ENCODE measurements around the gene CCM2. TPM values are rescaled to one million over a fixed set of nuclear protein-coding genes. Genes with fewer than 3 reads are reported as not detected.

CCM2 gene
- total and polyA plus RNA-seq, 2 experiments from 2014 or later = 24.9 to 40.1 TPM

- peaks cover 12% of the 10 kb centered on the region for H3K27me3 Mint-ChIP-seq (ENCODE audit: insufficient read depth, low read depth, poor library complexity)
- no peak overlapping the region for H3K4me3 ChIP-seq
- H4K20me1 ChIP-seq (replicated peaks; ENCODE audit: insufficient read depth) = no peaks in the 10 kb centered on the region; the same call in 1 of the 2 replicates
- H3K9me2 ChIP-seq (ENCODE audit: insufficient read depth) = no peaks in the 10 kb centered on the region
- no peak overlapping the region for H3K4me2 ChIP-seq
- no peaks in the 10 kb centered on the region for H3K4me1 ChIP-seq (ENCODE audit: insufficient read depth)
- H3F3A ChIP-seq (replicated peaks; ENCODE audit: low read depth) = peaks cover 18% of the 10 kb centered on the region
- TF ChIP-seq JUNB (IDR thresholded peaks at IDR 0.05; ENCODE audit: unreplicated experiment) (no peak), ZNF331 (CRISPR knock-in tag; IDR thresholded peaks at IDR 0.05; ENCODE audit: low read depth) (no peak), NANOG (IDR thresholded peaks at IDR 0.05; ENCODE audit: borderline replicate concordance) (no peak), POLR2AphosphoS5 (IDR thresholded peaks at IDR 0.05; ENCODE audit: low read depth) (no peak), EZH2 (IDR thresholded peaks at IDR 0.05; ENCODE audit: low read depth, unreplicated experiment) (no peak), ETS1 (IDR thresholded peaks at IDR 0.05) (no peak), CREB1 (CRISPR knock-in tag; IDR thresholded peaks at IDR 0.05; ENCODE audit: low read depth) (no peak), ZNF114 (CRISPR knock-in tag; IDR thresholded peaks at IDR 0.05) (no peak)
- TF ChIP-seq, protein P1, sequence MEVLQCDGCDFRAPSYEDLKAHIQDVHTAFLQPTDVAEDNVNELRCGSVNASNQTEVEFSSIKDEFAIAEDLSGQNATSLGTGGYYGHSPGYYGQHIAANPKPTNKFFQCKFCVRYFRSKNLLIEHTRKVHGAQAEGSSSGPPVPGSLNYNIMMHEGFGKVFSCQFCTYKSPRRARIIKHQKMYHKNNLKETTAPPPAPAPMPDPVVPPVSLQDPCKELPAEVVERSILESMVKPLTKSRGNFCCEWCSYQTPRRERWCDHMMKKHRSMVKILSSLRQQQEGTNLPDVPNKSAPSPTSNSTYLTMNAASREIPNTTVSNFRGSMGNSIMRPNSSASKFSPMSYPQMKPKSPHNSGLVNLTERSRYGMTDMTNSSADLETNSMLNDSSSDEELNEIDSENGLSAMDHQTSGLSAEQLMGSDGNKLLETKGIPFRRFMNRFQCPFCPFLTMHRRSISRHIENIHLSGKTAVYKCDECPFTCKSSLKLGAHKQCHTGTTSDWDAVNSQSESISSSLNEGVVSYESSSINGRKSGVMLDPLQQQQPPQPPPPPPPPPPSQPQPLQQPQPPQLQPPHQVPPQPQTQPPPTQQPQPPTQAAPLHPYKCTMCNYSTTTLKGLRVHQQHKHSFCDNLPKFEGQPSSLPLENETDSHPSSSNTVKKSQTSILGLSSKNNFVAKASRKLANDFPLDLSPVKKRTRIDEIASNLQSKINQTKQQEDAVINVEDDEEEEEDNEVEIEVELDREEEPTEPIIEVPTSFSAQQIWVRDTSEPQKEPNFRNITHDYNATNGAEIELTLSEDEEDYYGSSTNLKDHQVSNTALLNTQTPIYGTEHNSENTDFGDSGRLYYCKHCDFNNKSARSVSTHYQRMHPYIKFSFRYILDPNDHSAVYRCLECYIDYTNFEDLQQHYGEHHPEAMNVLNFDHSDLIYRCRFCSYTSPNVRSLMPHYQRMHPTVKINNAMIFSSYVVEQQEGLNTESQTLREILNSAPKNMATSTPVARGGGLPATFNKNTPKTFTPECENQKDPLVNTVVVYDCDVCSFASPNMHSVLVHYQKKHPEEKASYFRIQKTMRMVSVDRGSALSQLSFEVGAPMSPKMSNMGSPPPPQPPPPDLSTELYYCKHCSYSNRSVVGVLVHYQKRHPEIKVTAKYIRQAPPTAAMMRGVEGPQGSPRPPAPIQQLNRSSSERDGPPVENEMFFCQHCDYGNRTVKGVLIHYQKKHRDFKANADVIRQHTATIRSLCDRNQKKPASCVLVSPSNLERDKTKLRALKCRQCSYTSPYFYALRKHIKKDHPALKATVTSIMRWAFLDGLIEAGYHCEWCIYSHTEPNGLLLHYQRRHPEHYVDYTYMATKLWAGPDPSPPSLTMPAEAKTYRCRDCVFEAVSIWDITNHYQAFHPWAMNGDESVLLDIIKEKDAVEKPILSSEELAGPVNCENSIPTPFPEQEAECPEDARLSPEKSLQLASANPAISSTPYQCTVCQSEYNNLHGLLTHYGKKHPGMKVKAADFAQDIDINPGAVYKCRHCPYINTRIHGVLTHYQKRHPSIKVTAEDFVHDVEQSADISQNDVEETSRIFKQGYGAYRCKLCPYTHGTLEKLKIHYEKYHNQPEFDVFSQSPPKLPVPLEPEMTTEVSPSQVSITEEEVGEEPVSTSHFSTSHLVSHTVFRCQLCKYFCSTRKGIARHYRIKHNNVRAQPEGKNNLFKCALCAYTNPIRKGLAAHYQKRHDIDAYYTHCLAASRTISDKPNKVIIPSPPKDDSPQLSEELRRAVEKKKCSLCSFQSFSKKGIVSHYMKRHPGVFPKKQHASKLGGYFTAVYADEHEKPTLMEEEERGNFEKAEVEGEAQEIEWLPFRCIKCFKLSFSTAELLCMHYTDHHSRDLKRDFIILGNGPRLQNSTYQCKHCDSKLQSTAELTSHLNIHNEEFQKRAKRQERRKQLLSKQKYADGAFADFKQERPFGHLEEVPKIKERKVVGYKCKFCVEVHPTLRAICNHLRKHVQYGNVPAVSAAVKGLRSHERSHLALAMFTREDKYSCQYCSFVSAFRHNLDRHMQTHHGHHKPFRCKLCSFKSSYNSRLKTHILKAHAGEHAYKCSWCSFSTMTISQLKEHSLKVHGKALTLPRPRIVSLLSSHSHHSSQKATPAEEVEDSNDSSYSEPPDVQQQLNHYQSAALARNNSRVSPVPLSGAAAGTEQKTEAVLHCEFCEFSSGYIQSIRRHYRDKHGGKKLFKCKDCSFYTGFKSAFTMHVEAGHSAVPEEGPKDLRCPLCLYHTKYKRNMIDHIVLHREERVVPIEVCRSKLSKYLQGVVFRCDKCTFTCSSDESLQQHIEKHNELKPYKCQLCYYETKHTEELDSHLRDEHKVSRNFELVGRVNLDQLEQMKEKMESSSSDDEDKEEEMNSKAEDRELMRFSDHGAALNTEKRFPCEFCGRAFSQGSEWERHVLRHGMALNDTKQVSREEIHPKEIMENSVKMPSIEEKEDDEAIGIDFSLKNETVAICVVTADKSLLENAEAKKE (CRISPR knock-in tag; IDR thresholded peaks at IDR 0.05) = no peak
- H3K36me3 Mint-ChIP-seq (ENCODE audit: low read depth) = peaks cover 28% of the 10 kb centered on the region
- H3K27ac Mint-ChIP-seq = no peak overlapping the region
- H3K36me3 ChIP-seq (ENCODE audit: insufficient read depth) = peaks cover 11% of the 10 kb centered on the region
- no peaks in the 10 kb centered on the region for H3K9me3 Mint-ChIP-seq
- no peaks in the 10 kb centered on the region; the same call in 2 of the 3 replicates for H3K4me1 Mint-ChIP-seq
- H3K79me2 ChIP-seq (replicated peaks; ENCODE audit: insufficient read depth) = no peaks in the 10 kb centered on the region
- H3K4me3 Mint-ChIP-seq = no peak overlapping the region
- no peak overlapping the region for H2AFZ ChIP-seq
- DNase-seq (ENCODE audit: low spot score) (no peak), ATAC-seq (no peak)
- no peaks in the 10 kb centered on the region for H3K27me3 ChIP-seq (ENCODE audit: insufficient read depth)
- no peak overlapping the region for H3K27ac ChIP-seq (ENCODE audit: low read depth)
These were observed 22.1 kb upstream of the CCM2 start for GRCh38 chr7:44977959-44978335.

Measured in GM23338 (cell line).